H1 (cell line): Measurements from ENCODE around the gene RPS6KA2.

Experiments used
- E2F6 ChIP-seq: IDR thresholded peaks from 2 replicates; pipeline ENCODE4 v1.6.1; 2012; ENCODE audit warnings: inconsistent platforms
- JUND ChIP-seq: IDR thresholded peaks from 2 replicates; pipeline ENCODE4 v1.6.1; 2011; ENCODE audit warnings: mild to moderate bottlenecking, improper control_type of control experiment, low read length
- POLR2AphosphoS5 ChIP-seq: IDR thresholded peaks from 2 replicates; pipeline ENCODE4 v1.6.1; 2011; ENCODE audit warnings: low read depth, low read length
- TF ChIP-seq, protein P1 (sequence below), 3 experiments: IDR thresholded peaks; 1 replicate in 2 of 3; 2 replicates in 1 of 3; pipeline versions ENCODE4 v1.5.1 to v1.6.1; 2011; ENCODE audit warnings: low read length in 3 of 3, mild to moderate bottlenecking in 3 of 3, inconsistent platforms in 2 of 3, low read depth in 1 of 3, moderate library complexity in 1 of 3; ENCODE audit not compliant: insufficient read depth in 1 of 3; ENCODE audit errors: control extremely low read depth in 1 of 3

GRCh38 chr6:166415833-166416347 is 211.2 kb downstream of the RPS6KA2 start:
- no peak for TF ChIP-seq POLR2AphosphoS5
- TF ChIP-seq, protein P1, sequence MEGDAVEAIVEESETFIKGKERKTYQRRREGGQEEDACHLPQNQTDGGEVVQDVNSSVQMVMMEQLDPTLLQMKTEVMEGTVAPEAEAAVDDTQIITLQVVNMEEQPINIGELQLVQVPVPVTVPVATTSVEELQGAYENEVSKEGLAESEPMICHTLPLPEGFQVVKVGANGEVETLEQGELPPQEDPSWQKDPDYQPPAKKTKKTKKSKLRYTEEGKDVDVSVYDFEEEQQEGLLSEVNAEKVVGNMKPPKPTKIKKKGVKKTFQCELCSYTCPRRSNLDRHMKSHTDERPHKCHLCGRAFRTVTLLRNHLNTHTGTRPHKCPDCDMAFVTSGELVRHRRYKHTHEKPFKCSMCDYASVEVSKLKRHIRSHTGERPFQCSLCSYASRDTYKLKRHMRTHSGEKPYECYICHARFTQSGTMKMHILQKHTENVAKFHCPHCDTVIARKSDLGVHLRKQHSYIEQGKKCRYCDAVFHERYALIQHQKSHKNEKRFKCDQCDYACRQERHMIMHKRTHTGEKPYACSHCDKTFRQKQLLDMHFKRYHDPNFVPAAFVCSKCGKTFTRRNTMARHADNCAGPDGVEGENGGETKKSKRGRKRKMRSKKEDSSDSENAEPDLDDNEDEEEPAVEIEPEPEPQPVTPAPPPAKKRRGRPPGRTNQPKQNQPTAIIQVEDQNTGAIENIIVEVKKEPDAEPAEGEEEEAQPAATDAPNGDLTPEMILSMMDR (IDR thresholded peaks at IDR 0.05; ENCODE audit: control extremely low read depth in 1 of 3, insufficient read depth in 1 of 3, low read depth in 1 of 3, low read length in 3 of 3): no peak
- TF ChIP-seq E2F6: no peak
- no peak for TF ChIP-seq JUND
